GM19452 (cell line): Measurements from ENCODE around the gene RHEX.

Experiments
- ATAC-seq: cut with Tn5 transposase; IDR thresholded peaks from one replicate; pipeline ENCODE4 v1.9.1; 2021; ENCODE audit not compliant: unreplicated experiment

Gene RHEX

DNA sequence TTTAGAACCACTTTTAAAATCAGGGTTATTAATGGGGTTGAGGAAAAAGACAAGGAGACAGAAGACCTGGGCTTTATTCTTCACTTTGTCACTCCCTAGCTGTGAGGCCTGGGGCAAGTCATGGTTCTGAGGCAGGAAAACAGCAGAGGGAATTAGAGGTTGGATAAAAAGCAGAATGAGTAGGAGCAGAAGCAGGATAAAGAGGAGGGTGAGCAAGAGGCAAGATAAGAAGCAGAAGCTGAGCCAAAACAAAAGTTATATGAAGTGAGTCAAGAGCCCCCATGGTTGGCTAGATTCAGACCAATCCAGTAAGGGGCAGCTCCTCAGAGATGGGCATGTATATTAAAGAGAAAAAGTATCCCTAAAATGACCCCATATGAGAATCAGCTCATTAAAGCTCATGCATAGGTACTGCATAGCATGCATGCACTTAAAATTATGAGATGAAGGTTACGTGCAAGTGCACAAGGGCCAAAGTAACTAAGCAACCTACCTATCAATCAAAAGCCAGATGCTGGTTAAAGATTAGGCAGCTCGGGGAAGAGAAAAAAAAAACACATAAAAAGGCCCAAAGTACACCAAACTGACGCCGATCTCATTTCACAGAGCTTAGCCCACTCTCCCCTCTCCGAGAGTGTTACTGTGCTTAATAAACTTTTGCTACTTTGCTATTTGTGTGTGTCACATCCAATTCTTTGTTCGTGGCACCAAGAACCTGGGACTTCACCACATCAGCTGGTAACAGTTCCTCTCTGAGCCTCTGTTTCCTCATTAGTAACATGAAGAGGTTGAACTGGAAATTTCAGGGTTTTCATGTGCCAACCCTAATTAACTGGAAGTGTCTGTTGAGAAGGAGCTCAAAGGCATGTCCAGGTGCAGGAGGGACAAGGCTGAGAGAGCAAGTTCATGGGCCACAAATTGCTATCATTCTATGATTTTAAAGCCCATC, 62.0 kb downstream of the RHEX start:
- no peak for ATAC-seq

DNA sequence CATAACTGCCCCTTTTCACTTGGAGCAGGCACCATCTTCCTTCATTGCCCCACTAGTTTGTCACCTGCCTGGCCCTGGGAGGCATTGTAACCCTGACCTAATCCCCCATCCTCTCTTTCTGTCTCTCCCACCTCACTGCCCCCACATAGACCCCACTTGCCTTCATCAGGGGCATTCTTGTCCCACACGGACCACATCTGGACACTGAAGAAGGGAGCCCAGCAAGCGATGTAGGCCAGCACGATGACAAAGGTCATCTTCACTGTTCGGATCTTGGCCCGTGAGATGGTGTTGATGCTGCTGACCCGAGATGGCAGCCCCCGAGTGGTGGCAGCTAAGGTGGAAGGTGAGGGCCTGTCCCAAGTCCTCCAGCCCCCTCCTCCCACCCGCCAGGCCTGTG, 62.8 kb downstream of the RHEX start:
- no peak for ATAC-seq

DNA sequence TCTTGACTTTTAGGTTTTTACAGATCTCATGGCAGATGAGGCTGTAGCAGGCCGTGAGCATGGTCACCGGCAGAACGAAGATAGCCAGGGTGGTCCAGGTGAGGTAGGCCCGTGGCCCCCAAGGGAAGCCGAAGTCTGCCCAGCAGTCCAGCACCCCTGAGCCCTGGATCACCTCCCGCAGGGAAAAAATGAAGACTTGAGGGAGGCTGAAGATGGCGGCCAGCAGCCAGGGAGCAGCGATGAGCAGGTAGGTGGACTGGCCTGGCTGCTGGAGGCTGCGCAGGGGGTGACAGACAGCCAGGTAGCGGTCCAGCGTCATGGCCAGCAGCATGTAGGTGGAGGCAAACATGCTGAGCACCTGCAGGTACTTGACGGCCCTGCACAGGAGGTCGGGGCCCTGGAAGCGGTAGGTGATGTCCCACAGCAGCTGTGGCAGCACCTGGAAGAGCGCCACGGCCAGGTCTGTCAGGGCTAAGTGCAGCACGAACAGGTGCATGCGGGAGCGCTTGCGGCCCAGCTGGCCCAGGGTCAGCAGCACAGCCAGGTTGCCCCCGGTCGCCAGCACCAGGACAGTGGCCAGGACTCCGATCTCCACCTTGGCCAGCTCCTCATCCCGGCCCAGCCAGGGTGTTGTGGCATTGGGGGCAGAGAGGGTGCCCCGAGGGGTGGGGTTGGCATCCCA, 63.4 kb downstream of the RHEX start:
- no peak for ATAC-seq

DNA sequence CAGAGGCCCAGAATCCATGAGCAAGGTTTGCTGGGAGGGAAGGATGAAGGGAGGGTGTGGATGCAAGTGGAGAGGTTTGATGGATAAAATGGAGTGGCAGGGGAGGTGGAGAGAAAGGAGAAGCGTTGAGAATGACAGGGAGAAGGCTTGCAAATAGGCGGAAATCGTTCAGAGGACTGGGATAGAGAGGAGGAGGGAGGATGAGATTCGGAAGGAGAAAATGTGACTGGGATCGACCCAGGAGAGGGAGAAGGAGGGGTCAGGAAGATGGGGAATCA, 63.8 kb downstream of the RHEX start:
- ATAC-seq, result no peak

DNA sequence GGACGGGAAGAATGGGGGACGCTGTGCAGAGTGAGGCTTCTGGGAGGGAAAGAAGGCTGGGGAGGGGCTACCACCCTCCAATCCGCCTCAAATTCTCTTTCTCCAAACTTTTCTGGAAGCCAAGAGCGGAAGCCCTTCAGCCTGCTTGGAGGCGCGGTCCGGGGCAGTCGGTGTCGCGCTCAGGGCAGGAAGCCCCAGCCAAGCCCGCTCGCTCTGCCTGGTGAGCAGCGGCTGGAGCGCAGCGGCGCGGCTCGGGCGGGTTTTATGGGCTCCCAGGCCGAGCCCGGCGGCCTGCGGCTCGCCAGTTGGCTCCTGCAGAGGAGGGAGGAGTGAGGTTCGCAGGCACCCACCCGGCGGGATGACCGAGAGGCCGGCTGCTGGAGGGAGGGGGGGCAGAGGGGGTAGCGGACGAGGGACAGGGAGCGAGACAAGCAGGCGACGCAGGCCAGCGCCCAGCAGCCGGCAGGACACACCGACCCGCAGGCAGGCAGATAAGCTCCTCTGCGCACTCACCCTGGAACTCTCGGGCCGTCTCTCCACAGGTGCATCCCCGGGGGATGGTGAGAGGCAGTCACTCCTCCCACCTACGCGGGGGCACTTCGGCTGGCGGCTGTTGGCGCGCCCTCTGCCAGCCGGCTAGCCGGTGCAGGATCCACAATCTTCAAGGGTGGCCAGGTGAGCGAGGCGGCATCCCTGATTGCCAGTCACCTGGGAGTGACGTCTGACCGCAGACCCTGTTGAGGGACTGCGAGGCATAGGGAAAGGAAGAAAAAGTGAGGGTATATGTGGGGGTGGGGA, 64.4 kb downstream of the RHEX start, which contains the start of gene AVPR1B:
Gene AVPR1B (minus strand): TSS at position 238 of the 798 bp plus-strand sequence. CDS start 498 bp downstream, outside the sequence.
- ATAC-seq, result no peak

DNA sequence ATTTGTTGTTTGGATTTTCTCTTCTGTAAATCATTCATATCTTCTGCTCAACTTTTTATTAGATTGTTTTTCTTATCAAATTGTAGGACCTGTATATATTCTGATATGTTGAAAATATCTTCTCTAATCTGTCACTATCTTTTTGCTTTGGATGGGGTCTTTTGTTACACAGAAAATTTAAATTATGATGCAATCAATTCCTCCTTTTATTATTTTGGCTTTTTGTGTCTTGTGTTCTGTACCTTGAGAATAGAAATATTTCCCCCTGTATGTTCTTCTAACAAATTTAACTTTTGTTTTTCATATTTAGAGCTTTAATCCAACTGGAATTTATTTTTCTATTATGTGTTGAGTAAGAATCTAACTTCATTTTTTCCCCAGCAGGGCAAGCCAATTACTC, 67.4 kb downstream of the RHEX start:
- no peak for ATAC-seq

DNA sequence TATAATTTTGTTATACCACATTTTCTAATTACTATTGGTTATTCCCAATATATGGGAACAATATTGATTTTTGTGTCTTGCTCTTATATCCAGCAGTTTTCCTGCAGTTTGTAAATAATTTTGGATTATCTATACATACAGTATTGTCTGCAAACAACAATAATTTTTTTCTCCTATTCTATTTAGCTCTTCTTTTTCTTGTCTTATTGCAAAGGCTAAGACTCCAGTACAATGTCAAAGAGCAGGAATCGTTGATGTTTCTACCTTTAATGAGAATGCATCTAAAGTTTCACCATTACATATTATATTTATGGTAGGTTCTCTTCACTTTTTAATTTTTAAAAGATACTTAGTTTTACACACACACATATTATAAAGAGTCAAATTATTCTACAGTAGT, 68.3 kb downstream of the RHEX start:
- ATAC-seq, result no peak

DNA sequence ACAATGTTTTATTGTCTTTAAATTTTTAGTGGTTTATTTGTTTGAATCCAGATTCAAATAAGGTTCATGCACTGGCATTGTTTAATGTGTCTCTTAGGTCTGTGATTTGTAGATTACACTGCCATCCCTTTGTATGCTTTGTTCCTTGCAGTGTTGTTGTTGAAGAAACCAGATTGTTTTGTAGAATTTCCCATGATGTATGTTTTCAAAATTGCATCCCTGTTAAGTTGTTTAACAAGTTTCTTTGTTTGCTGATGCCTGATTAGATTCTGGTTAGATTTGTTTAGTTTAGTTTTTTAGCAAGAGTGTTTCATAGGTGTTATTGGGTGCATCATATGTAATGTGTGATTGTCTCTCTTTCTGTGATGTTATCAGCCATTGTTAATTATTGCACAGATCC, 69.7 kb downstream of the RHEX start:
- ATAC-seq, result no peak

DNA sequence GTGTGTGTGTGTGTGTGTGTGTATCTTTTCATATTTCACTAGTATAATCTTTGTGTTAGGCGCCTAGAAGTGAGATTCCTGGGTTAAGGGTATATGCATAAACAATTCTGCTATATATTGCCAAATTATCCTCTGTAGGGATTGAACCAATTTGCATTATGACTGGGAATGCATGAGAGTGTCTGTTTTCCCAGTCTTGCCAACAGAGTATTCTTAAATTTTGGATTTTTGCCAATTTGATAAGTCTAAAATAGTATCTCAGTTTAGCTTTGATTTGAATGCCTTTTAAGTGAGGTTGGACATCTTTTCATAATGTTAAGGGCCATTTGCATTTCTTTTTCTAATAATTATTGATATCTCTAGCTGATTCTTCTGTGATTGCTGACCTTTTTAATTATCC, 72.4 kb downstream of the RHEX start:
- no peak for ATAC-seq

DNA sequence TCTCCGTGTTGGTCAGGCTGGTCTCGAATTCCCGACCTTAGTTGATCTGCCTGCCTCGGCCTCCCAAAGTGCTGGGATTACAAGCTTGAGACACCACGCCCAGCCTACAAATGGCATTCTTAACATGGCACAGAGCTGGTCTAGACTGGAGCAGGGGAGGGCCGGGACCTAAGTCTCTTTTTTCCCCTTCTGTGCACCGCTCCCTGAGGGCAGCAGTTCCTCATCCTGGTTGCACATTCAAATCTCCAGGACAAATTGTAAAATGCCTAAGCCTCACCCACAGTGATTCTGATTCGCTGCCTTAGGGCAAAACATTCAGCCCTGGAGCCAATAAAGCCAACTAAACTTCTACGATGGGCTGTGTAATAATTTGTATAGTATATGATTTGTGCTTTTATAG, 74.4 kb downstream of the RHEX start:
- ATAC-seq, result no peak

DNA sequence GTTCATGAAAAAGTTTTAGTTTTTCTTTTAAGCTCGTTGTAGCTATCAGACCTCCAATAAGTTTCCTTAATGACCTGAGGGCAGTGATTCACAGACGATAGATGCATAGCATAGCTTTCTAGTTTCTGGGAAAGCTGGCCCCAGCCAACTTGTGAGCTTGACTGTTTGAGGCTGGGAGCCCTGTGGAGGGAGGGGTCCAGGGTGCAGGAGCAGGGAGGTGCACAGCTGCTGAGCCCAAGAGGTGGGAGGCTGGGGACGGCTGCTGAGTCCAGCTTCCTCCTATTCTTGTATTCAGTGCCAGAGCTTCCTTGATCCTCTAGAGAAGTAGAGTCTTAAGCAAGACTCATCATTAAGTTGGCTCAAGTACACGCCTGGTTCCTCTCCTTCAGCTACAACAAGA, 75.2 kb downstream of the RHEX start:
- ATAC-seq, result no peak

DNA sequence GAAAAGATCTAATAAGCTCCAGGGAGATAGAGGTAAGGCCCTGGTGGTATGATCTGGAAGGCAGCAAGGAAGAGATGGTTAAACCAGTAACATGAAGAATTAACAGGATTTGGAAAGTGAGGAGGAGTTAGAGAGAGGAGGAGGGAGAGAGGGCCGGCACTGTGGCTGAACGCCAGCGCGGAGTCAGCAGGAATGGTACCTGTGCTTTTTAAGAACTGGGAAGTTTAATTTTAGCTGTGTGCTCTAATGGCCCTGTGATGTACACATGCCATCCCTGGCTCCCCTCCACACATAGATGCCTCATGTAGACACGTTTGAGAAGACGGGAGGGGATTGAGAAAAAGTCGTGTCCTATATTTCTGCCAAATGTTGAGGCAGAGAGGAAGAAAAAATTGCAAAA, 78.1 kb downstream of the RHEX start:
- ATAC-seq, result no peak

DNA sequence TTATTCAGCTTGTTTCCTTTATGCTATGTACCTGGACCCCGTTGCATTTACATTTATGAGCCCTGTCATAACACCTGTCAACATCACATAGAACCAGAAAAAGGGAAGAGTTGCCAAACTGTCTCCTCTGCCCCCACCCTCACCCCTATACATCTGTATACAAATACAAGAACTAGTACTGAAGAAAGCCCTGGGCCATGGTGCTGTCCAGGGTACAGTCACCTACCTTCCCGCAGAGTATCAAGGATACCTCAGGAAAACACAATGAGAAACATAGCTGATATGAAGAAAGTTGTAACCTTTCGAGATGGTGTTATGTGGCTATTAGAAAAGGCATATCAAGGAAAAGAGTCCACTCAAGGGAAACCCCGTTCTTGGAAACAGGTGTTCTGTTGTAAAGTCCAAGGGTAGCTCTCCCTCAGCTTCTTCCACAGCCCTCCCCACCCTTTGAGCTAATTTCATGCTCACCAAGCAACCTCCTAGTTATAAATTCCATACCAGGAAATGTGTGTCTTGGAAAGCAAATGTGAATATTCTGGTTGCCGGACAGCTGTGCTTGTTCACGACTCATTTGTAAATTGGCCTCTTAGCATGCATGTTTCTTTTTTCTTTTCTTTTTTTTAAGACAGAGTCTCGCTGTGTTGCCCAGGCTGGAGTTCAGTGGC, 80.9 kb downstream of the RHEX start:
- no peak for ATAC-seq

DNA sequence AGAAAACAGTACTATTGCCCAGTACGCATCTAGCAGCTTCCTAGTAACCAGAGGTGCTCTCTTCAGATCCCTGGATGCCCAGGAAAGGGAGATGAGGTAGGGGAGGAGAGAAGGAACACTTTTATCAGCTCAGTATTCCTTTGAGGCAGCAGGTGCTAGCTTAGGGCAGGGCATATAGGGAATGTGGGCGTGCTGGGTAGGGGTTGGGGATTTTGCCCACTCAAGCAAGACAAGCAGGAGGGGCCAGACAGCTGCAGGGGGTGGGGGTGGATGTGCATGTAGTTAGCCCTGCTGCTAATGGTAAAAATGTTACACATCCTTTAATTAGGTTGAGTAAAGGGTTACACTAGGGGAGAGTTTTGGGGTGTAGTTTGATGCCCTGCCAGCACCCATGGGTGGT, 82.3 kb downstream of the RHEX start:
- ATAC-seq, result no peak

DNA sequence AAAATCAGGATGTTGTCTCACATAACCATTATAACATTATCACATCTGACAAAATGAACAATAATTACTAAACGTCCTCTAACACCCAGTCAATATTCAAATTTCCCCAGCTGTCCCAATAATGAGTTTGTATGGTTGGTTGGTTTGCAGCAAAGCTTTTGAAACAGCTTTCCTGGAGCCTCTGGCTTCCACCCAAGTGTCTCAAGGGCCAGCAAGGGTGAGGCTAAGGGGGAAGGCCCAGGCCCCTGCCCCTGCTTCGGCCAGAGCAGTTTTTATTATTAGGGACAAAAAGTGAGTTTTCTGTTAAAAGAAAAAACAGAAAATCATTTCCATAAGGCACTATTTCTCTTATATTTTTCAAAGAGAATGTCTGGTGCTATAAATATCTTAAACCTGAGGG, 83.3 kb downstream of the RHEX start:
- ATAC-seq, result no peak

DNA sequence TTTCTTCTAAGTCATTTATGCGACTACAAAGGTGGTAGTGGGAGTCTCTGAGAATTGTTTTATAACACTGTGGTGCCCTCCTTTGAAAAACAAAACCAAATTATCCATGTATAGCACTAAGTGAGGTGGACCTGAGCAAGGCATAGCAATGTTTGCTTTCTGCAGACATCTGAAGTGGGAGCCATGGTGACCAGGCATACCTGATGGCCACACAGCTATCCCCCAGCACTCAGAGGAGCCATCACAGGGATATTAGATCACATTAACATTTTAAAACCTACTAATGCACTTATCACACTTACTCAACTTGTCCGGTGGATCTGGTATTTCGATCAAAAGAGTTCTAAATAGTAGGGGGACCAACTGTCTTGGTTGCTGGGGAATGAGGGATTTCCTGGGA, 89.0 kb downstream of the RHEX start:
- ATAC-seq, result no peak

DNA sequence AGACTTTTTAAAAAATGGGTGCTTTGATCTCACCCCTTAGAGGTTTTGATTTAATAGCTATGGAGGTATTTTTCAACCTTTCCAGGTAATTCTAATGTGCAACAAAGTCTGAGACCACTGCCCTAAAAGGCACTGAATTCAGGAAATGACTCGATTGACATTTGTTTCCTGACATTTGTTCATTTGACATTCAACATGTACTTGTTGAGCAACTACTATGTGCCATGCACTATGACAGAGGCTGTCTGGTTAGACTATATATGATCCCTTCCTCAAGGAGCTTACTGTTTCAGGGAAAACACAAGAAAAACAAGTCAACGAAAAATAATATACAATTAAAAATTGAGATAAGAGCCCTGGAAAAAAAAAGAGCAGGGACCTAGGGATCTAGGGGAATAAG, 89.8 kb downstream of the RHEX start:
- no peak for ATAC-seq

DNA sequence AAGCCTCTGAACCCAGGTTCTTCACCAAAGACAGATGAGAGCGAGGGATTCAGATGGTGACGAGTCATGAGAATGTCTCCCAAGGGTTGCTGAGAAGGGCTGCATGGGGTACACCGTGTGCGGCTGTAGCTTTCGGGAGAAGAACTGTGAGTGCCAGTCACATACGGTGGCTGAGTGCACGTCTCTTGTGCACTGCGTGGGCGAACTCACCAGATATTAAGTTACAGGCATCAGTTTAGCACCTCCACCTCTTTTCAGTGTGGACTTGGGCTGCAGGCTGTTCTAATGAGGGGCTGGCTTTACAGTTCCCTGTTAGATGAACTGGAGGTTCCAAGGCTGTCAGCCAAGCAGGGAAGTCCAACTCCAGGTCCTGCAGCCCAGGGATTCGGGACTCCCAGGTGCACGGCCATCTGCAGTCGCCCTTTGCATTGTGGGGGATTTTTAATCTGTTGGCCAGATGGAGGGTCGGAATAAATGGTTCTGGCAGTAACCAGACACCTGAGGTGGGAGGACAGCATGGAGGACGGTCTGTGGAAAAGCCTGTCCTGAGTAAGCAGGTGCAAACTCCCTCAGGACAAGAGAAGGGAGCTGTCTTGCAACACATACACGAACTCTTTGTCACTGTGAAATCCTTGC, 90.7 kb downstream of the RHEX start:
- ATAC-seq, result no peak

DNA sequence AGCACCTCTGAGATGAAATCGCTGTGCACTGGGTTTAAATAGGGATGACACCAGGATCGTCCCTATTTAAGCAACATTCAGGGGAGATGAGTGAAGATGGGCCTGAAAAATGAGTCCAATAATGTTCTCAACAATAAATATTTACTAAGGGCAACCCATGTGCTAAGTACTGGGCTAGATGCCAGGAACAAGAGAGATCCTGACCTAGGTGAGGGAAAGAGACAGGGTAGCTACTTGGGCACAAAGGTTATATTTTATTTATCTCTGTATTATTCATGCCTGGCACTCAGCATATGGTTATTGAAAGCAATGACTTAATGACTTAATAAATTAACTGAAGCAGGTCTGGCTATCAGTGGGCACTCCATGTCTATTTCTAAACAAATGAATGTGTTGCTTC, 91.6 kb downstream of the RHEX start:
- ATAC-seq, result no peak

DNA sequence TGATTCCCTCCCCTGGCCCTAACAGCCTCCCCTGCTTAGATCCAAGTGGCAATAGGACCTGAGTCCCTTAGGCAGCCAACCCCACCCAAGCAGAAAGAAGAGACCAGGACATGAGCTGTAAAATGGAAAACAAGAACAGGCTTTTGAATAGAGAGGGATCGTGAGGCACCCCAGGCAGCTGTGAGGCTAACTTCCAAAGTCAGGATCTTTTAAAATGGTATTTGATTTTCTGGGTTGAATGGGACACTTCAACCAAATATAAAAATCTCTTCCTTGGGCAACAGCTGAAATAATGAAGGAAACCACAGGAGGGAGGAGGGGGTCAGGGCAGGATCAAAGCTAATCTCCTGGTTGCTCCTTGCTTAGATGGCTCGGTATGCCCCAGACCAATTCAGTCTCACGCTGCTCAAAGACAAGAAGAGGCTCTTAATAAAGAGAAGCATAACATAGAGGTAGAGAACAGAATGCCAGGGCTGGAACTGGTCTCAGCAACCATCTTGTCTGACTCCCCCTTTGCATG, 92.9 kb downstream of the RHEX start:
- ATAC-seq, result no peak
